Transverse colon (tissue), 4 donors: Measurements from ENCODE around the gene IL1R1. TPM values are rescaled to one million over a fixed set of nuclear protein-coding genes. Genes with fewer than 3 reads are reported as not detected.

ENCODE experiments used
- DNase-seq: peaks from one replicate; pipeline ENCODE4 v3.0.0-alpha.2; 2019
- H3K27ac ChIP-seq, 4 donors: fragments of 200-600 bp; sonication (generic); 2 replicates each; pipeline ENCODE4 v1.5.1; 2016 to 2018; ENCODE audit warnings: inconsistent platforms in 4 of 4
- H3K27me3 ChIP-seq: fragments of 200-600 bp; sonication (generic); 2 replicates; pipeline ENCODE4 v1.5.1; 2017; ENCODE audit warnings: inconsistent platforms
- H3K36me3 ChIP-seq, 4 donors: fragments of 200-600 bp; sonication (generic); 2 replicates each; pipeline ENCODE4 v1.5.1; 2017 to 2019; ENCODE audit warnings: inconsistent platforms in 4 of 4
- H3K4me1 ChIP-seq, 4 donors: fragments of 200-600 bp; sonication (generic); 2 replicates each; pipeline ENCODE4 v1.5.1; 2017 to 2020; ENCODE audit warnings: inconsistent platforms in 4 of 4
- H3K4me3 ChIP-seq, 4 donors: fragments of 200-600 bp; sonication (generic); 1 replicate in 1 of 4; 2 replicates in 3 of 4; pipeline versions ENCODE4 v1.5.1 to v1.6.1; 2017 to 2019; ENCODE audit warnings: inconsistent platforms in 4 of 4
- H3K9me3 ChIP-seq, 2 donors: fragments of 200-600 bp; sonication (generic); 2 replicates each; pipeline ENCODE4 v1.5.1; 2017 to 2019; ENCODE audit warnings: inconsistent platforms in 2 of 2
- CTCF ChIP-seq, 5 experiments: fragments of 200-600 bp in 3 of 5; fragments of 450-650 bp in 2 of 5; sonication (generic) in 3 of 5; IDR thresholded peaks; 1 replicate in 2 of 5; 2 replicates in 3 of 5; pipeline ENCODE4 v1.5.1; 2016 to 2017; ENCODE audit warnings: antibody characterized with exemption in 5 of 5, inconsistent platforms in 3 of 5, mild to moderate bottlenecking in 2 of 5, moderate library complexity in 1 of 5
- EP300 ChIP-seq: sonication (generic); formaldehyde crosslinking; IDR thresholded peaks from one replicate; pipeline ENCODE4 v1.6.1; 2017; ENCODE audit warnings: antibody characterized with exemption, low read depth
- POLR2A ChIP-seq: fragments of 450-650 bp; IDR thresholded peaks from one replicate; pipeline ENCODE4 v1.6.1; 2016; ENCODE audit warnings: antibody characterized with exemption, mild to moderate bottlenecking, moderate library complexity
- POLR2AphosphoS5 ChIP-seq, 3 donors: sonication (generic); formaldehyde crosslinking; IDR thresholded peaks; one replicate each; pipeline ENCODE4 v1.6.1; 2016; ENCODE audit warnings: antibody characterized with exemption in 3 of 3
- WGBS, 2 donors: methylation state at CpG; one replicate each; pipeline ENCODE4 v1.1.5; 2018; ENCODE audit warnings: low coverage in 1 of 2; 5-methylcytosine and 5-hydroxymethylcytosine counted together
- in situ Hi-C, 4 donors: fragments of 200-750 bp; cut with MboI; loops; one replicate each; pipeline versions ENCODE4 v1.15.0 to v1.15.1; 2017; ENCODE audit warnings: low sequenced_read_pairs in 3 of 4, low pct_ligation_motif_present in 1 of 4, low pct_unique_long_range_greater_than_20kb in 1 of 4
- intact Hi-C: fragments of 100-400 bp; cut with DNase I; formaldehyde crosslinking; loops from one replicate; pipeline ENCODE4 v1.15.1; 2023; ENCODE audit warnings: low total_unique reads
- total RNA-seq, 4 donors: library from RNA; depleted of rRNA; stranded (reverse); fragments of >200 nt; gene quantifications; one replicate each; pipeline ENCODE4 v1.1.0, GENCODE V29; 2016

Gene IL1R1
- total RNA-seq, 4 donors from 2014 or later = 20.2 to 58.0 (median 36.2) TPM

- TF ChIP-seq EP300 = no peak
- TF ChIP-seq POLR2AphosphoS5 (IDR thresholded peaks at IDR 0.05) = no peak
- no peak for TF ChIP-seq POLR2A
- no peak for TF ChIP-seq CTCF (IDR thresholded peaks at IDR 0.05)
- 82 to 90% methylated on average over 4 of the region's 4 CpGs for WGBS, 2 donors
- Histone ChIP-seq H3K36me3 (no peaks in the 10 kb centered on the region), H3K9me3 (no peaks in the 10 kb centered on the region), H3K4me3 (no peak overlapping the region), H3K27me3 (no peaks in the 10 kb centered on the region), H3K27ac (no peak overlapping the region), H3K4me1 (peaks cover 0 to 19% (median 7%) of the 10 kb centered on the region in 4 donors)
- DNase-seq = no peak
- intact Hi-C loops = no loop called here
- in situ Hi-C loops = no loop called here
Measured at GRCh38 chr2:102126169-102126568, 16.4 kb upstream of the IL1R1 start.

- Histone ChIP-seq H3K27me3 (no peaks in the 10 kb centered on the region), H3K9me3 (no peaks in the 10 kb centered on the region), H3K4me1 (peaks cover 0 to 14% (median 5%) of the 10 kb centered on the region in 4 donors), H3K27ac (peak overlapping the region in 1 of 4 donors; percentile 7), H3K4me3 (no peak overlapping the region), H3K36me3 (no peaks in the 10 kb centered on the region)
- no peak for DNase-seq
- intact Hi-C loops (no loop called here), in situ Hi-C loops (no loop called here)
- TF ChIP-seq CTCF (IDR thresholded peaks at IDR 0.05) (no peak), EP300 (no peak), POLR2A (no peak), POLR2AphosphoS5 (IDR thresholded peaks at IDR 0.05) (no peak)
- 94 to 100% methylated on average over 1 to 2 of the region's 2 CpGs for WGBS, 2 donors
Measured at GRCh38 chr2:102126660-102127059, 15.9 kb upstream of the IL1R1 start.

- intact Hi-C loops = no loop called here
- WGBS, 2 donors = 88 to 100% methylated on average over 1 of the region's 1 CpG
- in situ Hi-C loops = no loop called here
- H3K36me3 ChIP-seq = no peaks in the 10 kb centered on the region
- DNase-seq = no peak
- no peaks in the 10 kb centered on the region for H3K4me1 ChIP-seq
- H3K9me3 ChIP-seq = no peaks in the 10 kb centered on the region
- H3K27me3 ChIP-seq = no peaks in the 10 kb centered on the region
- H3K27ac ChIP-seq = no peak overlapping the region
- H3K4me3 ChIP-seq = no peak overlapping the region
- TF ChIP-seq CTCF (IDR thresholded peaks at IDR 0.05) (no peak), POLR2AphosphoS5 (IDR thresholded peaks at IDR 0.05) (no peak), EP300 (no peak), POLR2A (no peak)
Measured at GRCh38 chr2:102129082-102129481, 13.5 kb upstream of the IL1R1 start.

- in situ Hi-C loops = no loop called here
- 82 to 83% methylated on average over 5 of the region's 5 CpGs for WGBS, 2 donors
Measured at GRCh38 chr2:102129951-102130646, 12.4 kb upstream of the IL1R1 start.

More at GRCh38 chr2:102129951-102130646, 12.4 kb upstream of the IL1R1 start:
- DNase-seq = no peak
- Histone ChIP-seq H3K4me3 (no peak overlapping the region), H3K27ac (no peak overlapping the region), H3K27me3 (no peaks in the 10 kb centered on the region), H3K9me3 (no peaks in the 10 kb centered on the region), H3K36me3 (no peaks in the 10 kb centered on the region), H3K4me1 (no peaks in the 10 kb centered on the region)
- TF ChIP-seq EP300 = no peak
- TF ChIP-seq CTCF (IDR thresholded peaks at IDR 0.05) = no peak
- no peak for TF ChIP-seq POLR2AphosphoS5 (IDR thresholded peaks at IDR 0.05)
- no peak for TF ChIP-seq POLR2A
- intact Hi-C loops = no loop called here
